HG03378 (cell line): ENCODE data around the gene CADM1.

ENCODE experiments used
- ATAC-seq: cut with Tn5 transposase; IDR thresholded peaks from one replicate; pipeline ENCODE4 v1.9.1; 2021; ENCODE audit warnings: mild to moderate bottlenecking, moderate library complexity; ENCODE audit not compliant: unreplicated experiment

CADM1 gene

GRCh38 chr11:115409116-115409670 lies 95.0 kb downstream of the CADM1 start:
- ATAC-seq: no peak

- no peak for ATAC-seq
These were observed 95.9 kb downstream of the CADM1 start for GRCh38 chr11:115408036-115408921.

GRCh38 chr11:115407496-115407895 lies 96.7 kb downstream of the CADM1 start:
- ATAC-seq: no peak

- no peak for ATAC-seq
These were observed 97.8 kb downstream of the CADM1 start for GRCh38 chr11:115406404-115406803.

- no peak for ATAC-seq
These were observed 105.7 kb downstream of the CADM1 start for GRCh38 chr11:115398333-115399080.

- no peak for ATAC-seq
These were observed 107.7 kb downstream of the CADM1 start for GRCh38 chr11:115396533-115396932.

GRCh38 chr11:115393950-115394349 lies 110.3 kb downstream of the CADM1 start:
- ATAC-seq: no peak

- ATAC-seq: no peak
These were observed 112.6 kb downstream of the CADM1 start for GRCh38 chr11:115391598-115391997.

GRCh38 chr11:115391160-115391559 lies 113.1 kb downstream of the CADM1 start:
- ATAC-seq: no peak

- ATAC-seq: no peak
These were observed 113.8 kb downstream of the CADM1 start for GRCh38 chr11:115390441-115390840.

- no peak for ATAC-seq
These were observed 114.4 kb downstream of the CADM1 start for GRCh38 chr11:115389790-115390189.

- ATAC-seq: no peak
These were observed 119.0 kb downstream of the CADM1 start for GRCh38 chr11:115385226-115385625.

GRCh38 chr11:115384236-115384635 lies 120.0 kb downstream of the CADM1 start:
- ATAC-seq: no peak

GRCh38 chr11:115383431-115383830 lies 120.8 kb downstream of the CADM1 start:
- ATAC-seq: no peak

- ATAC-seq: no peak
These were observed 124.7 kb downstream of the CADM1 start for GRCh38 chr11:115379528-115379927.

GRCh38 chr11:115378557-115378956 lies 125.7 kb downstream of the CADM1 start:
- ATAC-seq: no peak

GRCh38 chr11:115377882-115378296 lies 126.3 kb downstream of the CADM1 start:
- no peak for ATAC-seq

GRCh38 chr11:115368616-115369015 lies 135.6 kb downstream of the CADM1 start:
- no peak for ATAC-seq

GRCh38 chr11:115366826-115367225 lies 137.4 kb downstream of the CADM1 start:
- ATAC-seq: no peak

GRCh38 chr11:115365907-115366306 lies 138.3 kb downstream of the CADM1 start:
- ATAC-seq: no peak

GRCh38 chr11:115364896-115365295 lies 139.3 kb downstream of the CADM1 start:
- no peak for ATAC-seq

GRCh38 chr11:115363921-115364320 lies 140.3 kb downstream of the CADM1 start:
- ATAC-seq: no peak
